Activated naive CD4-positive, alpha-beta T cell treated with anti-CD3 and anti-CD28 coated beads, Interleukin-2, amount 50 U/mL, for 16 hours (primary cell): ENCODE data around the gene GBP6.
A peak's percentile ranks its signal among the peaks of the same experiment; 100 is the strongest.
"Not testable (repeated sequence)": the region's sequence is repeated elsewhere in the genome, so short reads cannot be mapped to it uniquely, and the experiment has no call there.

Experiments
- DNase-seq: peaks from one replicate; pipeline ENCODE4 v3.0.0-alpha.2; 2020

GBP6 gene

GRCh38 chr1:89363638-89364536, at the start of gene GBP6:
TSS of gene GBP6 (plus strand) at chr1:89364059. CDS start at chr1:89368552, 4,493 bp downstream.
- DNase-seq, result no peak

- no peak for DNase-seq
Measured at GRCh38 chr1:89322402-89322801, 41.5 kb upstream of the GBP6 start.

GRCh38 chr1:89331890-89332289, 32.0 kb upstream of the GBP6 start:
- no peak for DNase-seq

DNA sequence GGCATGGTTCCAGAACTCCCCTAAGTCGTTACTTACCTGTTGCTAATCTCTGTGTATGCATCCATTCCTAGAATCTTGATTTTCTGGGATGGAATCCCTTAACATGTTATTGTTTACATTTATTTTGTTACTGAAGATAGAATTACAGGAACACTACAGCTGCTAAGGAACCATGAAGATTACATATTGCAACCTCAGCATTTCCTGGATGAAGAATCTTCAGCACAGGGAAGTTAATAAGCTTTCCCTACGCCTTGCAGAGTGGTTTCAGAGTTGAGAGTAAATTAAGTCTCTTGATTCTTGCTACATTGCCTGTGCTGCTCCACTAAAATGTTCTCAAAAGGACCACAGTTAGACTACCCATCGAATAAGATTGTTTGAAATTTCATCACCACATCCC, 31.4 kb upstream of the GBP6 start:
- DNase-seq, result no peak

- DNase-seq, result no peak
Measured at GRCh38 chr1:89335486-89335885, 28.4 kb upstream of the GBP6 start.

DNA sequence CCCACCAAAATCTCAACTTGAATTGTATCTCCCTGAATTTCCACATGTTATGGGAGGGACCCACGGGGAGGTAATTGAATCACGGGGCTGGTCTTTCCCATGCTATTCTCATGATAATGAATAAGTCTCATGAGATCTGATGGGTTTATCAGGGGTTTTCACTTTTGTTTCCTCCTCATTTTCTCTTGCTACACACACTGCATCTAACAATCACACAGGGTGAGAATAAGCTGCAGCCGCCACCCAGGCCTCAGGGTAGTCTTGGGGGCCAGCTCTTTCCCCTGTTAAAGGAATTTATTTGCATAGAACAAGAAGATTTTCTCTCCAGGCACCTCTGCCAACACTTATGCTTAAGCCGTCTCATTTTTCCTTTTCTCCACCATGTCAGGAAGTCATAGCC, 26.0 kb upstream of the GBP6 start:
- no peak for DNase-seq

DNA sequence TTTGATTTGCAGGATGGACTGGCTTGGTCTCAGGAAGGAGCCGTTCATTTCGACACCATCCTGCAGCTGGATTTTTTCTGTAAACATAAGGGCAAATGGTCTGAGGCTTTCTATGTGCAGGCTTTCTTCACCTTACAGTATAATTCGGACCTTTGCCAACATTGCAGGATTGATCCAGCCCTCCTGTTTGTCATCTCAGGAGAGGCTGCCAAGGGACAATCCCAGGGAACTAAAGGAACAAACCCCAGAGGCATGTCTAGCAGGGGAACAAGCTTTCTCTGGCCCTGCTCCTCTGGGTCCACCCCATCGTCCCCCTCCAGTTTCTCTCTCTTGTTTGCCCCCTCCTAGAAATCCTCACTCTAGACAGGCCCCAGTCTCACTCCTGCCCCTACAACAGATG, 24.8 kb upstream of the GBP6 start:
- DNase-seq, result no peak

DNA sequence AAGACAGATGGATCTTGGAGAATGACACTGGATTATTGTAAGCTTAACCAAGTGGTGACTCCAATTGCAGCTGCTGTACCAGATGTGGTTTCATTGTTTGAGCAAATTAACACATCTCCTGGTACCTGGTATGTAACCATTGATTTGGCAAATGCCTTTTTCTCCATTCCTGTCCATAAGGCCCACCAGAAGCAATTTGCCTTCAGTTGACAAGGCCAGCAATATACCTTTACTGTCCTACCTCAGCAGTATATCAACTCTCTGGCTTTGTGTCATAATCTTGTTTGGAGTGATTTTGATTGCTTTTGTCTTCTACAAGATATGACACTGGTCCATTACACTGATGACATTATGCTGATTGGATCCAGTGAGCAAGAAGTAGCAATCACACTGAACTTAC, 18.4 kb upstream of the GBP6 start:
- DNase-seq, result not testable (repeated sequence)

DNA sequence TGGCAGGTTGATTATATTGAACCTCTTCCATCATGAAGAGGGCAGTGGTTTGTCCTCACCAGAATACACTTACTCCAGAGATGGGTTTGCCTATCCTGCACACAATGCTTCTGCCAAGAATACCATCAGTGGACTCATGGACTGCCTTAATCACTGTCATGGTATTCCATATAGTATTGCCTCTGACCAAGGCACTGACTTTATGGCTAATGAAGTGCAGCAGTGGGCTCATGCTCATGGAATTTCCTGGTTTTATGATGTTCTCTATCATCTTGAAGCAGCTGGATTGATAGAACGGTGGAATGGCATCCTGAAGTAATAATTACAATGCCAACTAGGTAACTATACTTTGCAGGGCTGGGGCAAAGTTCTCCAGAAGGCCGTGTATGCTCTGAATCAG, 16.6 kb upstream of the GBP6 start:
- no peak for DNase-seq

GRCh38 chr1:89350298-89350697, 13.6 kb upstream of the GBP6 start:
- no peak for DNase-seq

DNA sequence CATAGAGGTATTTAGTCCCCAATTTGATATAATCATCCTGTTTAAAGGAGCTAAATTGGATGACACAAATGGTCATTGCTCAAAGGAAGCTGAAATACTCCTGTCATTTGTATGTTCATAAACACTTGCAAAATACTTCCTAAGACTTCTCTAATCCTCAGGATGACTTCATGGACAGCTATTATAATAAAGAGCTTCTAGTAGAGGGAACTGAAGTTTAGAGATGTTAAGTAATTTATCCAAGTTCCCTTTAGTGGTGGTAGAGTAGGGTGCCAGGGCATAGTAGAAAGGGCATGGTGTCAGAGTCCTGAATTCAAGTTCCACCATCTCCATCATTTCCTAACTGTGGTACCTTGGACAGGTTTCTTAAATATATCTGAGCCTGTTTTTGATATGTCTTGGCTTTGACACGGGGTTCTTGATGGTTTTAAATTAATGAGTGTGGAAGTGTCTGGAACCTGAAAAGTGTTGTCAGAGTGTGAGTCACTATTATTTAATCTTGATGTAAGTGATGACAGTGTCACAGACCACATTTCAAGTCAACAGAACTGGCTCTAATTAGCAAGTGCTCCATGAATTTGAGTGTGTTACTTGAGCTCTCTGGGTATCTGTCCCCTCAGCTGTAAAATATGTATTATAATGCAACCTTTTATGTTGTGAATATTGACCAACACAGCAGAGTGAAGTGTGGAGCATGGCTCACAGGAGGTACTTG, 12.1 kb upstream of the GBP6 start:
- DNase-seq, result no peak

DNA sequence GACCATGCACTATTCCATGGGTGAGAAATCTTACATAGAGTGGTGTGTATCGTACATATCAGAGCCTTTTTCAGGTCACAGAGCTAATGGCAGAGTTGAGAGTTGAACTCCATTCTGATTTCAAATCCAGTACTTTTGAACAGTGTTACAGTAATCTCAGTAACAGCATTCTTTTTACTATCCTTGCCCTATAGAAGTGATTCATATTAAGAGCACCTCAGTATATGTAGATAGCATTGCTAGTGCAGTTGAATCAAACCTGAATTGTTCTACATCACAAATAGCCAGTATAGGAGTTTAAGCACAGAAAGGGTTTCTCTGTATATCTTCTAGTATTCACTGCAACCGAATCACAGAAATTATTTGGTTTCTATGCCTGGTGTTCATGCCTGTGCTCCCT, 11.4 kb upstream of the GBP6 start:
- DNase-seq, result no peak

- DNase-seq, result no peak
Measured at GRCh38 chr1:89354205-89354604, 9.7 kb upstream of the GBP6 start.

DNA sequence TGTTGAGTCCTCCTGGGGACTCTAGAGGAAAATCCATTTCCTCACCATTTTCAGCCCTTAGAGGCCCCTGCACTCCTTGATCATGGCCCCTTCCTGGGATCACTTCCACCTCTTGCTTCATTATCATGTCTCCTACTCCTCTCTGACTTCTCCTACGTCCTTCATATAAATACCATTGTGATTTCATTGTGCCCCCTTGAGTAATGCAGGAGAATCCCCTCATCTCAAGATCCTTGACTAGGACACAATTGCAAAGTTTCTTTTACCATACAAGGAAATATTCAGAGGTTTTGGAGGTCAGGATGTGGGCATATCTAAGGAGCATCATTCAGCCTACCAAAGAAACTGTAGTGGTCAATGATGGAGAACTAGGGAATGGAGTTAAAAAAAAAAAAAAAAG, 8.8 kb upstream of the GBP6 start:
- DNase-seq, result no peak

GRCh38 chr1:89356658-89357400, 7.0 kb upstream of the GBP6 start:
- no peak for DNase-seq

DNA sequence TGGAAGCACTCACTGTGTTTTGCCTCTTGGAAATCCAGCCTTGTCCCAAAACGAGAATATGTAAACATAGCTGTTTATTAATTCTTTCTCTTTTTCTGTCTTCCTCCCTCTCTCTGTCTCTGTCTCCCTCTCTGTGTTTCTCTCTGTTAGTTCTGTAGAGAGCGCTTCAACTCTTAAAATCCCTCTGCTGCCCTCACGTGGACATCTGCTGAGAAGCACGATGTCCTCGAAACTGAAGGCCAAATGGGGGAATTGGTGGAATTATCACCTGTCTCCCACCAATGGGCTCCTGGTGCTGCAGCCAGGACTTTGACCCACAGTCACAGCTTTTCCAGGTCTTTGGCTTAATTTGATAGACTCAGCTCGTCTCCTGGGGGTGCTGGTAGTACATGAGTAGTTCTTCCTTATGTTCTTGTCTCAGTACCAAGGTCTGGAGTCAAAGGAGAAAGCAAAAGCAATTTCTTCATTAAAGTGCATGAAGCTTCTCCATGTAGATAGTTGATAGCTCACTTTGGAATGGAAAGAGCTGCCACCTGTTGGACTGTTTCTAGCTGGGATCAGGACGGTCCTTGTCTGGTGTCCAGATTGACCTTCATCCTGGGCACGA, 5.5 kb upstream of the GBP6 start:
- DNase-seq, result peak; percentile 84

DNA sequence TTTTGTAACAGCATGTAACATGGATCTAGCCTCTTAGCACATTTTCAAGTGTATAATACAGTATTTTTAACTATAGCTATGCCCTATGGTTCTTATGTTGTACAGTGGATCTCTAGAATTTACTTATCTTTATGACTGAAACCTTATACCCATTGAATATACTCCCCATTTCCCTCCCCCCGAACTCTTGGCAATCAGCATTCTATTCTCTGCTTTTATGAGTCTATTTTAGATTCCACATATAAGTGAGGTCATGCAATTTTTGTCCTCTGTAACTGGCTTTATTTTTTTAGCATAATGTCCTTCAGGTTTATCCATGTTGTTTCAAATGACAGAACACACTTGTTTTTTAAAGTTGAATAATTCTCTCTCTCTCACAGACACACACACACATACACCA, 3.1 kb upstream of the GBP6 start:
- DNase-seq, result no peak

DNA sequence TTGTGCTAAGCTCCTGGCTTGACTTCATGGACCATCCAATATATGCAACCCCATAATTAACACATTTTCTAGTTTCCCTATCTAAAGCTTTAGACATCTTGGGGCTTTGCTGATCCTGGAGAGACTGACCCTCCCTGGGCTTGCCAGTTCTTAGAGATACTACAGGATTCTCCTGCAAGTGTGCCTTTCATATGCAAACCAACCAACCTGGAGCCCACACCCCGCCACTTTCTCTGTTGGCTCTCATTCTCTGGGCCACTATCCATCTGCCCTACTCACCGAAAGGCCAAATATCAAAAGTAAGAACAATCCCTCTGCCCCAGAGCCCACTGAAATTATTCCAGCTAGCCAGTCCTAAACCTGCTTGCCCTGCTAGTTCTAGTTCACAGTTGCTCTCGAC, 2.2 kb upstream of the GBP6 start:
- DNase-seq, result no peak

DNA sequence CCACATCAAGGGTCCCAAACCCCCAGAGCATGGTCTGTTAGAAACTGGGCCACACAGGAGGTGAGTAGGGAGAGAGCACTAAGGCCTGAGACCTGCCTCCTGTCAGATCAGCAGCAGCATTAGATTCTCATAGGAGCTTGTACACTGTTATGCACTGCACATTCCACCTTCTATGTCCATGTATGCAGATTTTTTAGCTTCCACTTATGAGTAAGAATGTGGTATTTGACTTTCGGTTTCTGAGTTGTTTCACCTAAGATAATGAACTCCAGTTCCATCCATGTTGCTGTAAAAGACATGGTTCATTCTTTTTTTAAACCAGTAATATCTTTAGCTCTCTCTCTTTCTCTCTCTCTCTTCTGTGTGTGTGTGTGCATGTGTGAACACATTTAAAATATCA, 663 bp upstream of the GBP6 start:
- no peak for DNase-seq

DNA sequence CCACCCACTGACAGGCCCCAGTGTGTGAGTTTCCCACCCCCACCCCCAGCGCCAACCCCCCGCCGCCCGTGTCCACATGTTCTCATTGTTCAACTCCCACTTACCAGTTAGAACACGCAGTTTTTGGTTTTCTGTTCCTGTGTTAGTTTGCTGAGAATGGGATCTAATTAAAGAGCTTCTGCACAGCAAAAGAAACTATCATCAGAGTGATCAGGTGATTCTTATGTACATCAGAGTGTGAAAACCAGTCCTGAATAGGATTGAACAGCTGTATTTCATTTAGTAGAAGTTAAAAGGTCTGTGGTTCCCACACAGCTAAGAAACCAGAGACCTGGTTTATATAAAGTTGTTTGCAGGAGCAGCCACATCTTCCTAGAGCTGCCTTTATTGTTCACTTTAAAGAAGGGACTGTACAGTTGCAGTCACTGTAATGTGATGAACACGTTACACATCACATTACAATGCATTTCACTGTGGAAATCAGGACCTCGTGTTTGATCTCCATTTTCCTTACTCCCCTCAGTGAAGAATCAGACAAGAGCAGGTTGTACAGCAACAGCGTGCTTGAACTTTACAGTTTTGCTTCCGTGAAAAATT, 1.2 kb downstream of the GBP6 start:
- DNase-seq, result no peak

DNA sequence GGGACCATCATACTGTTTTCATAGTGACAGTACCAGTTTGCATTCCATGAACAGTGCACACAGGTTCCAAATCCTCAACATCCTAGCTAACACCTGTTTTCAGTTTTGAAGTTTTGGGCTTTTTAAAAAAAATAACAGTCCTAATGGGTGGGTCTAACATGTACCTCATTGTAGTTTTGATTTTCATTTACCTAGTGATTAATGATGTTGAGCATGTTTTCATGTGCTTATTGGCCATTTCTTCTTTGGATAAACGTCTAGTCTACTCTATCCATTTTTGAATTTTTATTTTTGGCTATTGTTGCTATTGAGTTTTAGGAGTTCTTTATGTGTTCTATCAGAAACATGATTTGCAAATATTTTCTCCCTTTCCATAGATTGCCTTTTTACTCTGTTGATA, 3.4 kb downstream of the GBP6 start:
- DNase-seq, result no peak

DNA sequence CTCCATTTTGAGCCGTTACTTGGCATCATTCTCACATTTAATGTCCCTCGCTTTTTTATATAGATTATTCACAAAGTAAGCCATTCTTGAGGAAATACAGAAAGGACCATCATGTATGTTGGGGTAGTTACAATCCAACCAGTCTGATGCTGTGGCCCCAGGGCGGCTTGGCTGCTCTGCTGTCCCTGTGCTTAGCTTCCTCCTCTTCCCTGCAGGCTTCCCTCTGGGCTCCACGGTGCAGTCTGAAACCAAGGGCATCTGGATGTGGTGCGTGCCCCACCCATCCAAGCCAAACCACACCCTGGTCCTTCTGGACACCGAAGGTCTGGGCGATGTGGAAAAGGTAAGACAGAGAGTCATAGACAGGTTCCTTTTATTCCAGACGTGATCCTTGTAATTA, 5.5 kb downstream of the GBP6 start:
- DNase-seq, result no peak

GRCh38 chr1:89373810-89374209, 10.0 kb downstream of the GBP6 start:
- peak; percentile 39 for DNase-seq
